ENCODE data around the gene TPRX1.

TPRX1 gene

DNA sequence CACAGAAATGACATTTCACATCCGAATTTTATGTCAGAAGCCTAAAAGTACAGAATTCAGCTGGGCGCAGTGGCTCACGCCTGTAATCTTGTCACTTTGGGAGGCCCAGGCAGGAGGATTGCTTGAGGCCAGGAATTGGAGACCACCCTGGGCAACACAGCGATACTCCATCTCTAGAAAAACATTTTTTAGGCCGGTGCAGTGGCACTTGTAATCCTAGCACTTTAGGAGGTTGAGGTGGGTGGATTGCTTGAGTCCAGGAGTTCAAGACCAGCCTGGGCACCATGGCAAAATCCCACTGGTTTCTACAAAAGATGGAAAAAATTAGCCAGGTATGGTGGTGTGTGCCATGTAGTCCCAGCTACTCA is 43.7 kb downstream of the TPRX1 start:
- TF ChIP-seq POLR2A (IDR thresholded peaks at IDR 0.05; ENCODE audit: extremely low read depth, insufficient read length): no peak
- TF ChIP-seq MYC (IDR thresholded peaks at IDR 0.05; ENCODE audit: low read depth, low read length): no peak
- TF ChIP-seq, protein P1, sequence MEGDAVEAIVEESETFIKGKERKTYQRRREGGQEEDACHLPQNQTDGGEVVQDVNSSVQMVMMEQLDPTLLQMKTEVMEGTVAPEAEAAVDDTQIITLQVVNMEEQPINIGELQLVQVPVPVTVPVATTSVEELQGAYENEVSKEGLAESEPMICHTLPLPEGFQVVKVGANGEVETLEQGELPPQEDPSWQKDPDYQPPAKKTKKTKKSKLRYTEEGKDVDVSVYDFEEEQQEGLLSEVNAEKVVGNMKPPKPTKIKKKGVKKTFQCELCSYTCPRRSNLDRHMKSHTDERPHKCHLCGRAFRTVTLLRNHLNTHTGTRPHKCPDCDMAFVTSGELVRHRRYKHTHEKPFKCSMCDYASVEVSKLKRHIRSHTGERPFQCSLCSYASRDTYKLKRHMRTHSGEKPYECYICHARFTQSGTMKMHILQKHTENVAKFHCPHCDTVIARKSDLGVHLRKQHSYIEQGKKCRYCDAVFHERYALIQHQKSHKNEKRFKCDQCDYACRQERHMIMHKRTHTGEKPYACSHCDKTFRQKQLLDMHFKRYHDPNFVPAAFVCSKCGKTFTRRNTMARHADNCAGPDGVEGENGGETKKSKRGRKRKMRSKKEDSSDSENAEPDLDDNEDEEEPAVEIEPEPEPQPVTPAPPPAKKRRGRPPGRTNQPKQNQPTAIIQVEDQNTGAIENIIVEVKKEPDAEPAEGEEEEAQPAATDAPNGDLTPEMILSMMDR (IDR thresholded peaks at IDR 0.05; ENCODE audit: low read depth, low read length): no peak
- no peak for TF ChIP-seq MAX (IDR thresholded peaks at IDR 0.05; ENCODE audit: low read depth, low read length)
- DNase-seq (ENCODE audit: low read depth): no peak
- H3K4me3 ChIP-seq (ENCODE audit: low read depth, low read length): no peak overlapping the region

- TF ChIP-seq MAX (IDR thresholded peaks at IDR 0.05; ENCODE audit: low read depth, low read length): no peak
- TF ChIP-seq MYC (IDR thresholded peaks at IDR 0.05; ENCODE audit: low read depth, low read length): no peak
- TF ChIP-seq POLR2A (IDR thresholded peaks at IDR 0.05; ENCODE audit: extremely low read depth, insufficient read length): no peak
- TF ChIP-seq, protein P1 (IDR thresholded peaks at IDR 0.05; ENCODE audit: low read depth, low read length): no peak
- no peak overlapping the region for H3K4me3 ChIP-seq (ENCODE audit: low read depth, low read length)
Measured at GRCh38 chr19:47758443-47758804, 45.9 kb downstream of the TPRX1 start.

GRCh38 chr19:47757617-47758442 is 46.5 kb downstream of the TPRX1 start:
- TF ChIP-seq MYC (IDR thresholded peaks at IDR 0.05; ENCODE audit: low read depth, low read length) (no peak), POLR2A (IDR thresholded peaks at IDR 0.05; ENCODE audit: extremely low read depth, insufficient read length) (no peak), MAX (IDR thresholded peaks at IDR 0.05; ENCODE audit: low read depth, low read length) (no peak)
- TF ChIP-seq, protein P1 (IDR thresholded peaks at IDR 0.05; ENCODE audit: low read depth, low read length): no peak
- H3K4me3 ChIP-seq (ENCODE audit: low read depth, low read length): no peak overlapping the region
- peak; percentile 37 for DNase-seq (ENCODE audit: low read depth)

More at GRCh38 chr19:47758443-47758804, 45.9 kb downstream of the TPRX1 start:
- DNase-seq (ENCODE audit: low read depth): peak; percentile 42

- DNase-seq (ENCODE audit: low read depth): peak; percentile 26
- TF ChIP-seq MYC (IDR thresholded peaks at IDR 0.05; ENCODE audit: low read depth, low read length) (no peak), POLR2A (IDR thresholded peaks at IDR 0.05; ENCODE audit: extremely low read depth, insufficient read length) (peak; percentile 15)
- TF ChIP-seq, protein P1 (IDR thresholded peaks at IDR 0.05; ENCODE audit: low read depth, low read length): no peak
- H3K4me3 ChIP-seq (ENCODE audit: low read depth, low read length): no peak overlapping the region
Measured at GRCh38 chr19:47756953-47757608, 47.3 kb downstream of the TPRX1 start.

DNA sequence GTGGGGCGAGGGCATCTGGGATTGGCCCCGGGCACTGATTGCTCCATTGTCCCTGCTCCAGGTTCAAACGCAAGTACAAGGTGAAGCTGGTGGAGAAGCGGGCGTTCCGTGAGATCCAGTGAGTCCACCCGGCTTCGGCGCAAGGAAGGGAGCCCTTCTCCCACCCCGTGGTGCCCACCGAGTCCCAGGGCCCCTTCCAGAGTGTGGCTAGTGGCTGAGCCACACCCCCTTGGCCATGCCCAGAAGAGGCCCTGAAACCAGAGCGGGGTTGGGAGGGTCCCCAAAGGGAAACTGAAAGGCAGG is 47.8 kb downstream of the TPRX1 start:
- H3K4me3 ChIP-seq (ENCODE audit: low read depth, low read length): no peak overlapping the region
- TF ChIP-seq MYC (IDR thresholded peaks at IDR 0.05; ENCODE audit: low read depth, low read length) (no peak), MAX (IDR thresholded peaks at IDR 0.05; ENCODE audit: low read depth, low read length) (no peak), POLR2A (IDR thresholded peaks at IDR 0.05; ENCODE audit: extremely low read depth, insufficient read length) (no peak)
- TF ChIP-seq, protein P1 (IDR thresholded peaks at IDR 0.05; ENCODE audit: low read depth, low read length): no peak
- no peak for DNase-seq (ENCODE audit: low read depth)
